GM12872 (cell line): ENCODE data around the gene AGR2.

Source experiments
- TF ChIP-seq, protein P1 (sequence below): IDR thresholded peaks from 3 replicates; pipeline ENCODE4 v1.5.1; 2011; ENCODE audit warnings: low read depth, mild to moderate bottlenecking, low read length, moderate library complexity; ENCODE audit not compliant: insufficient read depth

Gene AGR2

GRCh38 chr7:16786257-16786656, 18.5 kb downstream of the AGR2 start:
- TF ChIP-seq, protein P1, sequence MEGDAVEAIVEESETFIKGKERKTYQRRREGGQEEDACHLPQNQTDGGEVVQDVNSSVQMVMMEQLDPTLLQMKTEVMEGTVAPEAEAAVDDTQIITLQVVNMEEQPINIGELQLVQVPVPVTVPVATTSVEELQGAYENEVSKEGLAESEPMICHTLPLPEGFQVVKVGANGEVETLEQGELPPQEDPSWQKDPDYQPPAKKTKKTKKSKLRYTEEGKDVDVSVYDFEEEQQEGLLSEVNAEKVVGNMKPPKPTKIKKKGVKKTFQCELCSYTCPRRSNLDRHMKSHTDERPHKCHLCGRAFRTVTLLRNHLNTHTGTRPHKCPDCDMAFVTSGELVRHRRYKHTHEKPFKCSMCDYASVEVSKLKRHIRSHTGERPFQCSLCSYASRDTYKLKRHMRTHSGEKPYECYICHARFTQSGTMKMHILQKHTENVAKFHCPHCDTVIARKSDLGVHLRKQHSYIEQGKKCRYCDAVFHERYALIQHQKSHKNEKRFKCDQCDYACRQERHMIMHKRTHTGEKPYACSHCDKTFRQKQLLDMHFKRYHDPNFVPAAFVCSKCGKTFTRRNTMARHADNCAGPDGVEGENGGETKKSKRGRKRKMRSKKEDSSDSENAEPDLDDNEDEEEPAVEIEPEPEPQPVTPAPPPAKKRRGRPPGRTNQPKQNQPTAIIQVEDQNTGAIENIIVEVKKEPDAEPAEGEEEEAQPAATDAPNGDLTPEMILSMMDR: no peak

DNA sequence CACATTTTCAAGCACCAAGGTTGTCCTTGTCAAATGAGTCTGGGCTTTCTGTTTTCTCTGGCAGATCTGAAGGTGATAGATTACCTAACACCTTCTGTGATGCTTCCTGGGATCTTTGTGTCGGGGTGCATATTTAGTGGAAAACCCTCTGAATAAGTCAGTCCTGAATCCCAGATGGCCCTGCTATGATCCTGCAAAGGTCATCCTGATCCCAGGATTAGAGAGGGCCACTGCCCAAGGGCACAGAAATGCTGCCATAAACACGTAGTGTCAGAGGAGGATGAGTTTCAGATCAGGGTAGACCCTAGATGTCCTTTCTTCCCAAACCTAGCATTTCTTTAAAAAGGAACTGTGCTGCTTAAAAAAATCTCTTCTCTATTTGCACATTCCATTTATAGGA, 19.0 kb downstream of the AGR2 start:
- TF ChIP-seq, protein P1: no peak

DNA sequence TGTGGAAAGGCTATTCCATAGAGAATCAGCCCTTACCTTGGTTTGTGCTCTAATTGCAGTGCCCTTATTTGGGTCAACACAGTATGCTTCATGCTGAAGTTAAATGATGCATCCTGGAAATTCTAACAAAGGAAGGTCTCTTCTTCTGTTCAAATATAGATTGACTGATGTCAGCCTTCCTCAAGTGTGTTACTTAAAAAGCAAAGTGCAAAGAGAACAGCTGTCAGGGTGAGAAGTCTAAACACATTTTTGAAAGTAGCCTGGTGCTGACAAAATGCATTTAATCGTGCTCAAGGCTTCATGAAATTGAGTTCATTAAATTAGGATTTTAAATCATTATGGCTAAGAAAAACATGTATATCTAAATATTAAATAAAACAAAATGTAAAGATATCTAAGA, 19.5 kb downstream of the AGR2 start:
- TF ChIP-seq, protein P1: no peak

DNA sequence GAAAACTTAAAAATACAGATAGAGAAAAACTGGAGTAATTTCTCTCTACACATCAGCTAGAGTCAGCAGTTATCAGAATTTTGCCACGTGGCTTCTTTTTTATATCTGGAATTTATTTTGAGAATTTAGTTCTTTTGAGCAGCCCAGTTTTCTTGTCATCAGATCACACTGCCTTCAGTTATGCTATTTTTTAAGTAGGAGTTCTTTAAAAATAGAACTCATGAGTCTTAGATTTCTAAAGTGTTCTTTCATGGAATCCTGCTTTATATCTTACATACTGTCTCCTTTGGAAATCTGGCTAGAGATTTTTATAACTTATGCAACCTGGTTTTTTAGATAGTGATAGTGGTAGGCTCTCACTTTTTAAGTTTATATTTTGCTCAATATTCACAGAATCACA, 24.2 kb downstream of the AGR2 start:
- TF ChIP-seq, protein P1: no peak

GRCh38 chr7:16779051-16779450, 25.7 kb downstream of the AGR2 start:
- TF ChIP-seq, protein P1: no peak

GRCh38 chr7:16778476-16778875, 26.3 kb downstream of the AGR2 start:
- TF ChIP-seq, protein P1: no peak

DNA sequence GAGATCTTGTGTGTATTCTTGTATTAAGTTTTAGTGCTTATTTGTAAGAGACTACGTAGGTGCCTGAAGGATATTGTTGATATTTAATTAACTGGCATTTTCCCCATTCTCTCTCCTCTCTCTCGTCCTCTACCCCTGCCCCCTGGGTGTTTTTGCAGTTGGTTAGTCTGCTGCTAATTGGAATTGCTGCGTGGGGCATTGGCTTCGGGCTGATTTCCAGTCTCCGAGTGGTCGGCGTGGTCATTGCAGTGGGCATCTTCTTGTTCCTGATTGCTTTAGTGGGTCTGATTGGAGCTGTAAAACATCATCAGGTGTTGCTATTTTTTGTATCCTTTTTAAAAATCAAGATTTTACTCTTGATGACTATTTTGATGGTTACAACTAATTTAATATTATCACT, 28.7 kb downstream of the AGR2 start:
- TF ChIP-seq, protein P1: no peak

- TF ChIP-seq, protein P1: no peak
Measured at GRCh38 chr7:16774986-16775385, 29.8 kb downstream of the AGR2 start.
